Measurements from ENCODE around the gene STPG4.

STPG4 gene

DNA sequence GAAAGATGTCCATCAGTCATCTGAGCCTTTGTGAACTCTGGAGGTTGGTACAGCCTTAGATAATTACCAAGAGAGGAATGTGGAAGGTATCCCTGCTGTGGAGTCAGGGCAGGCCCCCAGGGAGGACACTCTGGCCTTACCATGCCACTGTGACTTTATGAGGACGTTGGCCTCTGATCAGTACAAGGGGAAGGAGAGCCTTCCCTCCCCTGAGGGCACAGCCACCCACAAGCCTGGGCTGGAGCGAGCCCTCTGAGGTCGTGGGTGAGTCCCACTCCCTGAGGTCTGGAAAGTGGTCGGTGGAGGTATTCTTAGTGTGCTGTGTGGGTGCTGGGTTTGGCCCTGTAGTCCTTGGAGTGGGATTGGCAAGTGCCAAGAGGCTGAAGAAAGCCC lies 91.6 kb downstream of the STPG4 start:
- Histone ChIP-seq H3K9me3 (ENCODE audit: control insufficient read depth in 2 of 2, low read length in 2 of 2) (no peaks in the 10 kb centered on the region), H3K27me3 (ENCODE audit: control insufficient read depth in 1 of 2, insufficient read depth in 2 of 2, low read length in 2 of 2) (no peaks in the 10 kb centered on the region), H3K9ac (ENCODE audit: low read length in 2 of 2) (no peak overlapping the region), H3K4me1 (ENCODE audit: control insufficient read depth, insufficient read depth, low read length) (peaks cover 70% of the 10 kb centered on the region), H3K36me3 (ENCODE audit: control insufficient read depth in 2 of 2, insufficient read depth in 2 of 2, low read length in 2 of 2) (peaks cover 0 to 29% of the 10 kb centered on the region in 2 donors), H3K4me3 (ENCODE audit: low read length in 2 of 2) (no peak overlapping the region), H3K27ac (ENCODE audit: low read length) (no peak overlapping the region)

GRCh38 chr2:47062681-47063537 lies 92.2 kb downstream of the STPG4 start:
- peaks cover 70% of the 10 kb centered on the region for H3K4me1 ChIP-seq (ENCODE audit: control insufficient read depth, insufficient read depth, low read length)
- no peak overlapping the region for H3K4me3 ChIP-seq (ENCODE audit: low read length in 2 of 2)
- no peak overlapping the region for H3K27ac ChIP-seq (ENCODE audit: low read length)
- no peak overlapping the region for H3K9ac ChIP-seq (ENCODE audit: low read length in 2 of 2)
- no peaks in the 10 kb centered on the region for H3K9me3 ChIP-seq (ENCODE audit: control insufficient read depth in 2 of 2, low read length in 2 of 2)
- no peaks in the 10 kb centered on the region for H3K27me3 ChIP-seq (ENCODE audit: control insufficient read depth in 1 of 2, insufficient read depth in 2 of 2, low read length in 2 of 2)
- H3K36me3 ChIP-seq (ENCODE audit: control insufficient read depth in 2 of 2, insufficient read depth in 2 of 2, low read length in 2 of 2), result peaks cover 0 to 29% of the 10 kb centered on the region in 2 donors

GRCh38 chr2:47061944-47062678 lies 93.0 kb downstream of the STPG4 start:
- Histone ChIP-seq H3K9me3 (ENCODE audit: control insufficient read depth in 2 of 2, low read length in 2 of 2) (no peaks in the 10 kb centered on the region), H3K27ac (ENCODE audit: low read length) (peak overlapping the region; percentile 6), H3K4me1 (ENCODE audit: control insufficient read depth, insufficient read depth, low read length) (peaks cover 71% of the 10 kb centered on the region), H3K4me3 (ENCODE audit: low read length in 2 of 2) (no peak overlapping the region), H3K36me3 (ENCODE audit: control insufficient read depth in 2 of 2, insufficient read depth in 2 of 2, low read length in 2 of 2) (peaks cover 0 to 29% of the 10 kb centered on the region in 2 donors), H3K27me3 (ENCODE audit: control insufficient read depth in 1 of 2, insufficient read depth in 2 of 2, low read length in 2 of 2) (no peaks in the 10 kb centered on the region), H3K9ac (ENCODE audit: low read length in 2 of 2) (no peak overlapping the region)

GRCh38 chr2:47060652-47061170 lies 94.4 kb downstream of the STPG4 start:
- H3K9me3 ChIP-seq (ENCODE audit: control insufficient read depth in 2 of 2, low read length in 2 of 2), result no peaks in the 10 kb centered on the region
- H3K27ac ChIP-seq (ENCODE audit: low read length), result no peak overlapping the region
- no peak overlapping the region for H3K4me3 ChIP-seq (ENCODE audit: low read length in 2 of 2)
- H3K4me1 ChIP-seq (ENCODE audit: control insufficient read depth, insufficient read depth, low read length), result peaks cover 73% of the 10 kb centered on the region
- no peak overlapping the region for H3K9ac ChIP-seq (ENCODE audit: low read length in 2 of 2)
- peaks cover 0 to 29% of the 10 kb centered on the region in 2 donors for H3K36me3 ChIP-seq (ENCODE audit: control insufficient read depth in 2 of 2, insufficient read depth in 2 of 2, low read length in 2 of 2)
- H3K27me3 ChIP-seq (ENCODE audit: control insufficient read depth in 1 of 2, insufficient read depth in 2 of 2, low read length in 2 of 2), result no peaks in the 10 kb centered on the region

DNA sequence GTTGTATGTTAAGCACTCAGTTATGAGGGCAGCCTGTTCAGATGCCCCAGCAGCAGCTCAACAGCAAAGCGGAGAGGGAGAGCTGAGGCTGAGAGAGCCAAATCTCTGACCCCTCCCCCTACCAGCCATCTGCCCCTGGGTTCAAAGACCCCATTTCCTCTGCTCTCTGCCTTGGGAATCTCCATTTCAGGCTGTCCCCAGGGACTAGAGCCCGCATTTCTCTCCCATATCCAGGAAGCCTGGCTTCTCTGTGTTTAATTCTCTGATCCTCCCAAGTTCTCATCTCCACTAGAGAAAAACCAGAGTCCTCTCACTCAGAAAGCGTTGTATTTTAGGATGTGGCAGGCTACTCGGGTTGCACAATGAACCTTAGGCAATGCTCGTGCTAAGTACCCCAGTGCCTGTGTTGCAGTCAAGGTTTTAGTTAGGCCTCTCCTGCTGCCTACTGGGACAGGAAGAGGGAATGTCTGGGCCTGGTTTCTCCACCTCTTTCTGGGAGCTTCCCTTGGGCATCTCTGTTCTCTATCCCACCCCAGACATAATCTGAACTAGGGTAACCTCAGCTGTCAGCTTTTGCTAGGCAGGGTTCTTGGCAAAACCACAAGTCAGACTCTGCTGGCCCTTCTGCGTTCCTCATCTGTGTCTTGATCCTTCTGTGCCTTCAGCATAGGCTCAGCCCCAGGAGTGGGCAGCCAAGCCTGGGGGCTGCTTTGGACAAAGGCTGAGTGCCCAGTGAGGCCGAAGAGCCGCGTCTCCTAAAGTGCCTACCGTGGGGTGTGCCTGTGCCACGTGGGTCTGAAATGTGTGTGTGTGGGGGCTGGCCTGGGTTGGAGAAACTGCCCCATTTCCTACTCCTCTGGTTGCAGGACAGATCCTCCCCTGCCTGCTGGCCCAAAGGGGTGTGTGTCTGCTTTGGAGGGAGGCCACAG lies 96.8 kb downstream of the STPG4 start:
- Histone ChIP-seq H3K27me3 (ENCODE audit: control insufficient read depth in 1 of 2, insufficient read depth in 2 of 2, low read length in 2 of 2) (no peaks in the 10 kb centered on the region), H3K4me1 (ENCODE audit: control insufficient read depth, insufficient read depth, low read length) (peaks cover 70% of the 10 kb centered on the region), H3K36me3 (ENCODE audit: control insufficient read depth in 2 of 2, insufficient read depth in 2 of 2, low read length in 2 of 2) (peaks cover 0 to 24% of the 10 kb centered on the region in 2 donors), H3K27ac (ENCODE audit: low read length) (peak overlapping the region; percentile 91), H3K4me3 (ENCODE audit: low read length in 2 of 2) (no peak overlapping the region), H3K9ac (ENCODE audit: low read length in 2 of 2) (peak overlapping the region; percentile 51), H3K9me3 (ENCODE audit: control insufficient read depth in 2 of 2, low read length in 2 of 2) (no peaks in the 10 kb centered on the region)

- Histone ChIP-seq H3K36me3 (ENCODE audit: control insufficient read depth in 2 of 2, insufficient read depth in 2 of 2, low read length in 2 of 2) (peaks cover 0 to 25% of the 10 kb centered on the region in 2 donors), H3K4me3 (ENCODE audit: low read length in 2 of 2) (no peak overlapping the region), H3K4me1 (ENCODE audit: control insufficient read depth, insufficient read depth, low read length) (peaks cover 65% of the 10 kb centered on the region), H3K27me3 (ENCODE audit: control insufficient read depth in 1 of 2, insufficient read depth in 2 of 2, low read length in 2 of 2) (no peaks in the 10 kb centered on the region), H3K9ac (ENCODE audit: low read length in 2 of 2) (peak overlapping the region; percentile 47 to 51), H3K9me3 (ENCODE audit: control insufficient read depth in 2 of 2, low read length in 2 of 2) (no peaks in the 10 kb centered on the region), H3K27ac (ENCODE audit: low read length) (peak overlapping the region; percentile 91)
Measured at GRCh38 chr2:47057687-47058002, 97.5 kb downstream of the STPG4 start.

DNA sequence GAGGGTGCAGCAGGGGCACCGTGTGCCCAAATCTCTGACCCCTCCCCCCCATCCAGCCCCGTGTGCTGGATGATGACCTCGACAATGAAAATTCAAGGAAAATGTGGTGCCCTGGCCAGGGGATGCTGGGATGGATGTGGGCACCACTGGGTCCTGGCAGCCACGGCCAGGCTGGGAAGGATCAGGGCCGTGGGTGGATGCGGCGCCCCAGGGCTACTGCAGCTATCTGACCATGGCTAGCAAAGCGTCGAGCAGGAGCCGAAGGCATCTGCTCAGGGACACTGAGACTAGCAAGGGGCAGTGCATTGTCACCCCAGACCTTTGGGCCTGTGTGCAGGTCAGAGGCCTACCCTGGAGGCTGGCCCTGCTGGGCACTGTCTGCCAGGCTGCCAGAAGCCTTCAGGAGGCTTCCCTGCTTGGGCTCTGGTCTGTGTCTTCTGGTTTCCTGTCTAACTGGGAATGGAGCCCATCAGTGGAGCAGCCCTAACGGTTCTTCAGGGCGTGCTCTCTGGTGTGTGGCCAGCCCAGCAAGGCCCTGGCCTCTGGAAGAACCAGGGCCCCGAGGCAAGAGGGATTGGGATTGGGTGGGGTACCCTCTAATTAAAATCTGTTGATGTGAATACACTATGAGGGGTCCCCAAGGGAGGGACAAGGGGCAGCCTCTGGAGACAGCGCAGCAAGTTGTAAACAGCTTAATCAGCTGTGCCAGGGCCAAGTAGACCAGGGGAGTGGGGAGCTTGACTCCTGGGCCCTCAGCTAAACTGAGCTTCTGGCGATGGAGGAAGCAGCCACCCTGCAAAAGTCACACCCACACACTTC lies 98.0 kb downstream of the STPG4 start:
- Histone ChIP-seq H3K9me3 (ENCODE audit: control insufficient read depth in 2 of 2, low read length in 2 of 2) (no peaks in the 10 kb centered on the region), H3K9ac (ENCODE audit: low read length in 2 of 2) (peak overlapping the region; percentile 47 to 51), H3K27ac (ENCODE audit: low read length) (peak overlapping the region; percentile 91), H3K4me3 (ENCODE audit: low read length in 2 of 2) (peak overlapping the region in 1 of 2 donors; percentile 40), H3K4me1 (ENCODE audit: control insufficient read depth, insufficient read depth, low read length) (peaks cover 62% of the 10 kb centered on the region), H3K36me3 (ENCODE audit: control insufficient read depth in 2 of 2, insufficient read depth in 2 of 2, low read length in 2 of 2) (peaks cover 0 to 27% of the 10 kb centered on the region in 2 donors), H3K27me3 (ENCODE audit: control insufficient read depth in 1 of 2, insufficient read depth in 2 of 2, low read length in 2 of 2) (no peaks in the 10 kb centered on the region)

DNA sequence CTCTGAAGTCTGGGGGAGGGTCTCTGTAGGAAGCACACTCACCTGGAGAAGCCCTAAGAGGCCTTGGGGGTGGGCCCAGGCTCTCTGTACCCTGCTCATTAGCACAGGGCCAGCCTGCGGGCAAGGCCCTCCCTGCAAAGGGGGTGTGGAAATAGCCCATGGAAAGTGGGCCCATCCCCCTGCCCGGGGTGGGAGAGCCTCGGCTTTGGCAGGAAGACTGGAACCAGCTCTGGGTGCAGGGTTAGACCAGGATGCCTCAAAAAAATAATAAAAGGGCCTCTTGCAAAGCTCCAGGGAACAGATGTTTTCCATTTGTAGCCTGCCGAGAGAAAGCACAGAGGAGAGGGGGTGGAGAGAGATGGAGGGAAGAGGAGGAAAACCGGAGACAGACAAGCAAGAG lies 98.7 kb downstream of the STPG4 start:
- Histone ChIP-seq H3K4me1 (ENCODE audit: control insufficient read depth, insufficient read depth, low read length) (peaks cover 64% of the 10 kb centered on the region), H3K27ac (ENCODE audit: low read length) (peak overlapping the region; percentile 91), H3K36me3 (ENCODE audit: control insufficient read depth in 2 of 2, insufficient read depth in 2 of 2, low read length in 2 of 2) (peaks cover 3 to 28% of the 10 kb centered on the region in 2 donors), H3K27me3 (ENCODE audit: control insufficient read depth in 1 of 2, insufficient read depth in 2 of 2, low read length in 2 of 2) (no peaks in the 10 kb centered on the region), H3K4me3 (ENCODE audit: low read length in 2 of 2) (peak overlapping the region in 1 of 2 donors; percentile 40), H3K9ac (ENCODE audit: low read length in 2 of 2) (peak overlapping the region; percentile 42 to 51), H3K9me3 (ENCODE audit: control insufficient read depth in 2 of 2, low read length in 2 of 2) (no peaks in the 10 kb centered on the region)

DNA sequence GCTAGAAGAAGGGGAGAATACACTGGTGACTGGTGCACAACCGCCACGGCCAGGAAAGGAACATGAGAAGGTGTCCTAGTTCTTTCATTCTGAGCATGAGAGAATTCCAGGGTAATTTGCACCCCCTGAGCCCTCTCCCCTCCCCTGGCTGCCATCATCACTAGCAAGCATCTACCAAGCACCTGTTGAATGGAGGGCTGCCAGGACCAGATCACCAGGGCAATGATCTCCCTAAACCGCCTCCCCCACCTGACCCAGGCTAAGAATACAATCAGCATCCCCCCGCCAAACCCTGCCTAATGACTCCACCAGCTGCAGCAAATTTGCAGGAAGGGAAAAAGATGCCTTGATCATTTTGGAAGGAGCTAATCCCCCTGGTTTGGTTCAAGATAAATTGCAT lies 100.2 kb downstream of the STPG4 start:
- H3K9me3 ChIP-seq (ENCODE audit: control insufficient read depth in 2 of 2, low read length in 2 of 2), result no peaks in the 10 kb centered on the region
- peak overlapping the region; percentile 91 for H3K27ac ChIP-seq (ENCODE audit: low read length)
- H3K9ac ChIP-seq (ENCODE audit: low read length in 2 of 2), result no peak overlapping the region
- no peak overlapping the region for H3K4me3 ChIP-seq (ENCODE audit: low read length in 2 of 2)
- peaks cover 3 to 20% of the 10 kb centered on the region in 2 donors for H3K36me3 ChIP-seq (ENCODE audit: control insufficient read depth in 2 of 2, insufficient read depth in 2 of 2, low read length in 2 of 2)
- H3K27me3 ChIP-seq (ENCODE audit: control insufficient read depth in 1 of 2, insufficient read depth in 2 of 2, low read length in 2 of 2), result no peaks in the 10 kb centered on the region
- peaks cover 66% of the 10 kb centered on the region for H3K4me1 ChIP-seq (ENCODE audit: control insufficient read depth, insufficient read depth, low read length)

Data from stomach smooth muscle (tissue), 2 donors.